Stimulated activated CD4-positive, alpha-beta T cell treated with anti-CD3 and anti-CD28 coated beads, Interleukin-4, amount 100 ng/mL, for 4 hours (primary cell): ENCODE measurements around the gene SPSB2.

Experiments
- DNase-seq, 2 experiments: peaks; one replicate each; pipeline ENCODE4 v3.0.0-alpha.2; 2020

SPSB2 gene

DNA sequence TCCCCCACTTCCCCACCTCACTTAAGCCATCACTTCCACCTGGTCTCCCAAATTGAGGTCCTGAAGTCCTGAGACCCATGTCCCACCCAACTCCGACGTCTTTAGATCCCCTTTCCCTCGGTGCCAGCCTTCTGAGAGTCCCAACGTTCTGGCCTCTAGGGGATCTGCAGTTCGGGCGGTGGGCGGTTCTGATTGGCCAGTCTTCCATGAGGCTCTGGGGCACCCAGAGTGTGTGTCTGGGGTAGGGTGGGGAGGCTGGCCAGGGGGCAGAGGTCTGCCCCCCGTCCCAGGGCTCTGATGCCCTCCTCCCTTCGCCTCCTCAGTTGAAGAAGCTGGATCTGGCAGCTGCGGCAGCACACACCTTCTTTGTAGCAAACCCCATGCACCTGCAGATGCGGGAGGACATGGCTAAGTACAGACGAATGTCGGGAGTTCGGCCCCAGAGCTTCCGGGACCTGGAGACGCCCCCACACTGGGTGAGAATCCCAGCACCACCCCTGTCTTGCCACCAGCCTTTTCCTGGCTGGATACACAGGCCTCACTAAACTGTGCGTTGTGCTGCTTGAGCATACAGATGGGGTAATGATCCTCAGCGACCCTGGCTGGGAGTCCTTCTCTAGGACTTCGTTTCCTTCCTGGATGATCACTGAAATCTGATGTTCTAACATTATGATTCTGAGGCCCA, 43.4 kb downstream of the SPSB2 start:
- DNase-seq: no peak

- peak; percentile 27 to 48 for DNase-seq
Observed at GRCh38 chr12:6828781-6829535, 44.1 kb downstream of the SPSB2 start.

DNA sequence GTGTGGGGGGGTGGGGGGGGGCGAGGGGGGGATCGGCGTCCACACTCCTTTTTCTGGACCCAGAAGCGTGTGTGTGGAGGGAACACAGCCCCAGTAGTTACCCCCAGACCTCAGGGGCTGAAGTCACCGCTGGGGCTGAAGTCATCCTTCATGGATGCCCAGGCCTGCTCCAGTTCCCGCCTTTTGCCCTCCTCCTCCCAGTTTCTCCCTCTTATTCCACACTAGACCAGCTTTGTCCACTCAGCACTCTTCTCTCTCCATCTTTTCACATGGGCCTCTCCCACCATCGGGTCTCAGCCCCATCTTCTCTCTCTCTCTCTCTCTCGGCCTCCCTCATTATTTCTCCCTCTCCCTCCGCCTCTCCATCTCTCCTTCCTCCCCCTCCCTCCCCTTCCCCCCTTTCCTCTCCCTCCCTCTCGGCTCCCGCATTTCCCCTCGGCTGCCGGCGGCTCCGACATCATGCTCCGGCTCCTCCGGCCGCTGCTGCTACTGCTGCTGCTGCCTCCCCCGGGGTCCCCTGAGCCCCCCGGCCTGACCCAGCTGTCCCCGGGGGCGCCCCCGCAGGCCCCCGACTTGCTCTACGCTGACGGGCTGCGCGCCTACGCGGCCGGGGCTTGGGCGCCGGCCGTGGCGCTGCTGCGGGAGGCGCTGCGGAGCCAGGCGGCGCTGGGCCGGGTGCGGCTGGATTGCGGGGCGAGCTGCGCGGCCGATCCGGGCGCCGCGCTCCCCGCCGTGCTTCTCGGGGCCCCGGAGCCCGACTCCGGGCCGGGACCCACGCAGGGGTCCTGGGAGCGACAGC, 44.9 kb downstream of the SPSB2 start, which contains the start of gene P3H3:
TSS of gene P3H3 (plus strand) at position 426 of the 799 bp plus-strand sequence. CDS start at position 460, 34 bp downstream.
- DNase-seq: no peak

- DNase-seq: peak; percentile 49 to 58
Observed at GRCh38 chr12:6827437-6827911, 45.6 kb downstream of the SPSB2 start.

DNA sequence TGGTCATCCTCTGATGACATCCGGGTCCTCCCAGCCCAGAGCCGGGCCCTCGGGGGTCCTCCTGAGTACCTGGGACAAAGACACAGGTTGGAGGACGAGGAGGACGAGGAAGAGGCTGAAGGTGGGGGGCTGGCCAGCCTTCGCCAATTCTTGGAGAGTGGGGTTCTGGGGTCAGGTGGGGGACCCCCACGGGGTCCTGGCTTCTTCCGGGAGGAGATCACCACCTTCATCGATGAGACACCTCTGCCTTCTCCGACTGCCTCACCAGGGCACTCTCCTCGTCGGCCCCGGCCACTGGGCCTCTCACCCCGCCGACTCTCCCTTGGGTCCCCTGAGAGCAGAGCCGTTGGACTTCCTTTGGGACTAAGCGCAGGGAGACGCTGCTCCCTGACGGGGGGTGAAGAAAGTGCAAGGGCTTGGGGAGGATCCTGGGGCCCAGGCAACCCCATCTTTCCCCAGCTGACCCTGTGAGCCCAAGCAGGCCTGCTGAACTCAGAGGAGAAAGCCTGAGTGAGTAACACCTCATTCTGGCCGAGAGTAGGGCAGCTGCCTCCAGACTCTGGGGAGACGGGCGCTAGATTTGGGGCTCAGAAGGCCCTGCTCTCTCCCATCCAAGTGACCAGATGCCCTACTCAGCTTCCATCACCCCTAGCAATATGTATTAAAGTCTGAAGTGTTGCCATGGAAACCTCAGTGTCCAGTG, 46.2 kb downstream of the SPSB2 start:
- no peak for DNase-seq

GRCh38 chr12:6826125-6826733, 46.9 kb downstream of the SPSB2 start:
- DNase-seq: no peak

GRCh38 chr12:6825398-6826124, 47.5 kb downstream of the SPSB2 start:
- DNase-seq: peak; percentile 72 to 79

- DNase-seq: no peak
Observed at GRCh38 chr12:6824901-6825381, 48.2 kb downstream of the SPSB2 start.

DNA sequence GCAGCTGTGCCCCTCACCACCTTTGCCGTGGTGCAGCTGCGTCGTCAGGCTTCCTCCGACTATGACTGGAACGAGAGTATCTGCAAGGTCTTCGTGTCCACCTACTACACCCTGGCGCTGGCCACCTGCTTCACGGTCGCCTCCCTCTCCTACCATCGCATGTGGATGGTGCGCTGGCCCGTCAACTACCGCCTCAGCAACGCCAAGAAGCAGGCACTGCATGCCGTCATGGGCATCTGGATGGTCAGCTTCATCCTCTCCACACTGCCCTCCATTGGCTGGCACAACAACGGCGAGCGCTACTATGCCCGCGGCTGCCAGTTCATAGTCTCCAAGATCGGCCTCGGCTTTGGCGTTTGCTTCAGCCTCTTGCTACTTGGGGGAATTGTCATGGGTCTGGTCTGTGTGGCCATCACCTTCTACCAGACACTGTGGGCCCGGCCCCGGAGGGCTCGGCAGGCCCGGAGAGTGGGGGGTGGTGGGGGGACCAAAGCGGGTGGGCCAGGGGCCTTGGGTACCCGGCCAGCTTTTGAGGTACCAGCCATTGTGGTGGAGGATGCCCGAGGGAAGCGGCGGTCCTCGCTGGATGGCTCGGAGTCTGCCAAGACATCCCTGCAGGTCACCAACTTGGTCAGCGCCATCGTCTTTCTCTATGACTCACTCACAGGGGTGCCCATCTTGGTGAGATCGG, 48.9 kb downstream of the SPSB2 start:
- DNase-seq: no peak

DNA sequence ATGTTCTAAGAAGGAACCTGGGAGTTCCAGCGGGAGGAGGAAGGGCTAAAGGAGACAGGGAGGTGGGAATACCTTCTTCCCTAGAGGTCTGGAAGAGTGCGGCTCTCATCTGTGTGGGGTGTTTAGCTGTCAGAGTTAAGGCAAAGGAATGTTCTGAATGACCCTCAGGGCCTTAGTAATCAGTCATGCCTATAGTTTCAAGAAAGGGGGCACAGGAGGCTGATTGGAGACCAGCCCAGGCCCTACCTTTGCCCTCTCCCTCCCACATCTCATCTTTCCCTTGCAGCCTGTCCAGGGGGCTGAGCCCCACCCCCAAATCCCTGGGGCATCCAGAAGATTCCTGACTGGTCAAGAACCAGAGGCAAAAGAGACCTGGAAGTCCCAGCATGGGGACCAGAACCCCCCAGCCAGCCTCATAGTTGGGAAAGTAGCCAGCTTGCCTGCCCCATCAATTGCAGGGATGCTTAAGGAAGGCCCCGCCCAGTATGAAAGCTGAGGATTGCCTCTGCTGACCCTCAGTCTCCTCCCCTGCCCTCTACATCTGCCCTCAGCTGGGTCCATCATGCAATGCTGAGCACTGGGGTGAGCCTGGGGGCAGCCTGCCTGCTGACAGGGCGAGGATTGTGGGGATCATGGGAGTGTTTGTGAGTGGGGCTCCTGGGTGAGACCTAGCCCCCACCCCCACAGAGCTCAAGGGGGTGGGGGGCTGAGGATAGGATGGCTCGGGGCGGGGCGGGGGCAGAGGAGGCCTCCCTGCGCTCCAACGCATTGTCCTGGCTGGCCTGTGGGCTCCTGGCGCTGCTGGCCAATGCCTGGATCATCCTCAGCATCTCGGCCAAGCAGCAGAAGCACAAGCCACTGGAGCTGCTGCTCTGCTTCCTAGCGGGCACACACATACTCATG, 49.7 kb downstream of the SPSB2 start:
- DNase-seq: no peak

- no peak for DNase-seq
Observed at GRCh38 chr12:6822426-6823135, 50.5 kb downstream of the SPSB2 start.

GRCh38 chr12:6821591-6822425, 51.3 kb downstream of the SPSB2 start, which contains the start of gene GPR162:
TSS of gene GPR162 (plus strand) at chr12:6821821. CDS start at chr12:6823899, 2,078 bp downstream.
- DNase-seq: no peak
